ENCODE results near the gene SETD9.

The SETD9 gene

DNA sequence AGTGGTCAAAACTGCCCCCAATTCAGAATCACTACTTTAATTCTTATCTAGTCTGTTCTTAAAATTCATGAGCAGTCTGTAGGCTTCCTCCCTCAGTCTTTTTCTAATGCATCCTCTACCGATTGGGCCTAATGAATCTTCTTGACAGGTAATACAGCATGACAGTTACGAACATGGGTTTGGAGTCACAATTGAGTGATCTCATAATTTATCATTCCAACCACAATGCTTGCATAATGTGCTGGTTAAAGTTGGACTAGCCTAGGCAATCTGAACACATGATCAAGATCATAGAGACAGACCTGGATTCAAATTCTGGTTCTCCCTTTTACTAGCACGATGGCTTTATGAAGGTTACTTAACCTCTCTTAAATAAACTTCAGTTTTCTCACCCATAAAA is 33.1 kb upstream of the SETD9 start:
- Histone ChIP-seq H3K27me3 (no peaks in the 10 kb centered on the region), H3K4me3 (no peak overlapping the region), H3K9me3 (no peaks in the 10 kb centered on the region), H3K36me3 (peaks cover 38 to 88% (median 54%) of the 10 kb centered on the region in 3 donors), H3K4me1 (no peaks in the 10 kb centered on the region), H3K27ac (no peak overlapping the region)
- TF ChIP-seq, protein P1, sequence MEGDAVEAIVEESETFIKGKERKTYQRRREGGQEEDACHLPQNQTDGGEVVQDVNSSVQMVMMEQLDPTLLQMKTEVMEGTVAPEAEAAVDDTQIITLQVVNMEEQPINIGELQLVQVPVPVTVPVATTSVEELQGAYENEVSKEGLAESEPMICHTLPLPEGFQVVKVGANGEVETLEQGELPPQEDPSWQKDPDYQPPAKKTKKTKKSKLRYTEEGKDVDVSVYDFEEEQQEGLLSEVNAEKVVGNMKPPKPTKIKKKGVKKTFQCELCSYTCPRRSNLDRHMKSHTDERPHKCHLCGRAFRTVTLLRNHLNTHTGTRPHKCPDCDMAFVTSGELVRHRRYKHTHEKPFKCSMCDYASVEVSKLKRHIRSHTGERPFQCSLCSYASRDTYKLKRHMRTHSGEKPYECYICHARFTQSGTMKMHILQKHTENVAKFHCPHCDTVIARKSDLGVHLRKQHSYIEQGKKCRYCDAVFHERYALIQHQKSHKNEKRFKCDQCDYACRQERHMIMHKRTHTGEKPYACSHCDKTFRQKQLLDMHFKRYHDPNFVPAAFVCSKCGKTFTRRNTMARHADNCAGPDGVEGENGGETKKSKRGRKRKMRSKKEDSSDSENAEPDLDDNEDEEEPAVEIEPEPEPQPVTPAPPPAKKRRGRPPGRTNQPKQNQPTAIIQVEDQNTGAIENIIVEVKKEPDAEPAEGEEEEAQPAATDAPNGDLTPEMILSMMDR (IDR thresholded peaks at IDR 0.05), result no peak
- intact Hi-C loops (cut with DNase I; ENCODE audit: low total_unique reads), result no loop called here
- DNase-seq, result no peak

- no peak for DNase-seq
- Histone ChIP-seq H3K36me3 (peaks cover 39 to 92% (median 63%) of the 10 kb centered on the region in 3 donors), H3K27me3 (no peaks in the 10 kb centered on the region), H3K27ac (no peak overlapping the region), H3K4me3 (no peak overlapping the region), H3K4me1 (no peaks in the 10 kb centered on the region), H3K9me3 (no peaks in the 10 kb centered on the region)
- intact Hi-C loops (cut with DNase I; ENCODE audit: low total_unique reads), result no loop called here
- TF ChIP-seq, protein P1 (IDR thresholded peaks at IDR 0.05), result no peak
These were observed 27.8 kb upstream of the SETD9 start for GRCh38 chr5:56881571-56881970.

GRCh38 chr5:56893251-56893951 is 16.0 kb upstream of the SETD9 start:
- intact Hi-C loops (cut with DNase I; ENCODE audit: low total_unique reads), result no loop called here
- TF ChIP-seq, protein P1 (IDR thresholded peaks at IDR 0.05), result no peak
- no peaks in the 10 kb centered on the region for H3K4me1 ChIP-seq
- peaks cover 15 to 41% (median 32%) of the 10 kb centered on the region in 3 donors for H3K36me3 ChIP-seq
- no peaks in the 10 kb centered on the region for H3K9me3 ChIP-seq
- no peak overlapping the region for H3K27ac ChIP-seq
- no peaks in the 10 kb centered on the region for H3K27me3 ChIP-seq
- no peak for DNase-seq
- no peak overlapping the region for H3K4me3 ChIP-seq

DNA sequence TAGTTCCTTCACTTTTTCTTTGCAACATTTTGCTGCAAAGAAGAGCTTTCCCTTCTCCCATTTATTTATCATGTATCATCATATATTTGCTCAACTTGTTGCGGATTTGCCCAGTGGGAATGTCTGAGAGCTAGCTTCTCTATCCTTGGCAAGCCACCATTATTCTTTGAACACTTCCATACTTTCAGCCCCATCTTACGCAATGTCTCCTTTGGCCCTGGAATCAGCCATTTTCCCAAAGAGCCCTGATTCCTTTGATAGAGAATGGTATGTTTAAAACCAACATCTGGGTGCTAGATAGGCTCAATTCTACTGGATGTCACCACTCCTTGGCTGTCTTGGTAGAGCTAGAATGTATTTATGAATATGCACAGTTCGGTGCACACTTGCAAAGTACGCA is 12.6 kb upstream of the SETD9 start:
- H3K27ac ChIP-seq, result no peak overlapping the region
- intact Hi-C loops (cut with DNase I; ENCODE audit: low total_unique reads), result no loop called here
- H3K9me3 ChIP-seq, result no peaks in the 10 kb centered on the region
- TF ChIP-seq, protein P1 (IDR thresholded peaks at IDR 0.05), result no peak
- H3K36me3 ChIP-seq, result peaks cover 11 to 14% (median 12%) of the 10 kb centered on the region in 3 donors
- DNase-seq, result no peak
- H3K4me1 ChIP-seq, result no peaks in the 10 kb centered on the region
- H3K4me3 ChIP-seq, result no peak overlapping the region
- H3K27me3 ChIP-seq, result no peaks in the 10 kb centered on the region

GRCh38 chr5:56898213-56898612 is 11.2 kb upstream of the SETD9 start:
- Histone ChIP-seq H3K9me3 (no peaks in the 10 kb centered on the region), H3K27me3 (no peaks in the 10 kb centered on the region), H3K36me3 (peaks cover 9 to 12% (median 10%) of the 10 kb centered on the region in 3 donors), H3K4me3 (no peak overlapping the region), H3K4me1 (no peaks in the 10 kb centered on the region), H3K27ac (no peak overlapping the region)
- no peak for DNase-seq
- TF ChIP-seq, protein P1 (IDR thresholded peaks at IDR 0.05), result no peak
- intact Hi-C loops (cut with DNase I; ENCODE audit: low total_unique reads), result no loop called here

Measured in tibial artery (tissue), 4 donors.